Measurements from ENCODE around the gene PRPH2. TPM values are rescaled to one million over a fixed set of nuclear protein-coding genes. Genes with fewer than 3 reads are reported as not detected.

The PRPH2 gene
- polyA plus RNA-seq, 1 donor from 2014 or later, result not detected

DNA sequence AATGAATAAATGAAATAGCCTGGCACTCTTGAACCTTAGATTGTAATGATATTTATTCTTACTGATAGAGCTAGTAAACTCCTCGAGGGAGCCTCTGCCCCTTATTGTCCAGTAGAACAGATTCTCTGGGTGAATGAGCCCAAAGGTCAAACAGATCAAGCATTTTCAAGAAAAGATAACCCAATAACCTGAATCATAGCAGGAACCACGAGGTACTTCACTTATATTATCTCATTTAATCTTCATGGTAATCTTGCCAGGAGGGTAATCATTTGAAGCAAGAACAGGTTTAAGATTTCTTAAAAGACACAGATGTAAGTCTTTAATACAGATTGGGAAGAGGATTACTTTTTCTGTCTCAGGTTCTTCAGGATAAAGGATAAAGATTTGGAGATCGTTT is 40.6 kb upstream of the PRPH2 start:
- H3K9me3 ChIP-seq (ENCODE audit: low read length), result no peaks in the 10 kb centered on the region
- H3K27ac ChIP-seq (ENCODE audit: low read length), result no peak overlapping the region
- no peak overlapping the region for H3K4me3 ChIP-seq (ENCODE audit: low read length)
- no peak for TF ChIP-seq SMC3 (conservative IDR thresholded peaks at IDR 0.05; ENCODE audit: poor library complexity)
- TF ChIP-seq, protein P1, sequence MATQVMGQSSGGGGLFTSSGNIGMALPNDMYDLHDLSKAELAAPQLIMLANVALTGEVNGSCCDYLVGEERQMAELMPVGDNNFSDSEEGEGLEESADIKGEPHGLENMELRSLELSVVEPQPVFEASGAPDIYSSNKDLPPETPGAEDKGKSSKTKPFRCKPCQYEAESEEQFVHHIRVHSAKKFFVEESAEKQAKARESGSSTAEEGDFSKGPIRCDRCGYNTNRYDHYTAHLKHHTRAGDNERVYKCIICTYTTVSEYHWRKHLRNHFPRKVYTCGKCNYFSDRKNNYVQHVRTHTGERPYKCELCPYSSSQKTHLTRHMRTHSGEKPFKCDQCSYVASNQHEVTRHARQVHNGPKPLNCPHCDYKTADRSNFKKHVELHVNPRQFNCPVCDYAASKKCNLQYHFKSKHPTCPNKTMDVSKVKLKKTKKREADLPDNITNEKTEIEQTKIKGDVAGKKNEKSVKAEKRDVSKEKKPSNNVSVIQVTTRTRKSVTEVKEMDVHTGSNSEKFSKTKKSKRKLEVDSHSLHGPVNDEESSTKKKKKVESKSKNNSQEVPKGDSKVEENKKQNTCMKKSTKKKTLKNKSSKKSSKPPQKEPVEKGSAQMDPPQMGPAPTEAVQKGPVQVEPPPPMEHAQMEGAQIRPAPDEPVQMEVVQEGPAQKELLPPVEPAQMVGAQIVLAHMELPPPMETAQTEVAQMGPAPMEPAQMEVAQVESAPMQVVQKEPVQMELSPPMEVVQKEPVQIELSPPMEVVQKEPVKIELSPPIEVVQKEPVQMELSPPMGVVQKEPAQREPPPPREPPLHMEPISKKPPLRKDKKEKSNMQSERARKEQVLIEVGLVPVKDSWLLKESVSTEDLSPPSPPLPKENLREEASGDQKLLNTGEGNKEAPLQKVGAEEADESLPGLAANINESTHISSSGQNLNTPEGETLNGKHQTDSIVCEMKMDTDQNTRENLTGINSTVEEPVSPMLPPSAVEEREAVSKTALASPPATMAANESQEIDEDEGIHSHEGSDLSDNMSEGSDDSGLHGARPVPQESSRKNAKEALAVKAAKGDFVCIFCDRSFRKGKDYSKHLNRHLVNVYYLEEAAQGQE (IDR thresholded peaks at IDR 0.05; ENCODE audit: borderline replicate concordance), result no peak
- TF ChIP-seq TAF1 (IDR thresholded peaks at IDR 0.05; ENCODE audit: low read depth), result no peak
- TF ChIP-seq POLR2AphosphoS5 (IDR thresholded peaks at IDR 0.05), result no peak
- TF ChIP-seq EP300 (conservative IDR thresholded peaks at IDR 0.05; ENCODE audit: poor library complexity, severe bottlenecking), result no peak
- TF ChIP-seq MXI1 (conservative IDR thresholded peaks at IDR 0.05; ENCODE audit: poor library complexity, severe bottlenecking), result no peak
- no peak for TF ChIP-seq EZH2 (IDR thresholded peaks at IDR 0.05; ENCODE audit: borderline replicate concordance, insufficient read depth, low read length, poor library complexity, severe bottlenecking)
- no peak for TF ChIP-seq RAD21 (conservative IDR thresholded peaks at IDR 0.05)
- TF ChIP-seq, protein P2, sequence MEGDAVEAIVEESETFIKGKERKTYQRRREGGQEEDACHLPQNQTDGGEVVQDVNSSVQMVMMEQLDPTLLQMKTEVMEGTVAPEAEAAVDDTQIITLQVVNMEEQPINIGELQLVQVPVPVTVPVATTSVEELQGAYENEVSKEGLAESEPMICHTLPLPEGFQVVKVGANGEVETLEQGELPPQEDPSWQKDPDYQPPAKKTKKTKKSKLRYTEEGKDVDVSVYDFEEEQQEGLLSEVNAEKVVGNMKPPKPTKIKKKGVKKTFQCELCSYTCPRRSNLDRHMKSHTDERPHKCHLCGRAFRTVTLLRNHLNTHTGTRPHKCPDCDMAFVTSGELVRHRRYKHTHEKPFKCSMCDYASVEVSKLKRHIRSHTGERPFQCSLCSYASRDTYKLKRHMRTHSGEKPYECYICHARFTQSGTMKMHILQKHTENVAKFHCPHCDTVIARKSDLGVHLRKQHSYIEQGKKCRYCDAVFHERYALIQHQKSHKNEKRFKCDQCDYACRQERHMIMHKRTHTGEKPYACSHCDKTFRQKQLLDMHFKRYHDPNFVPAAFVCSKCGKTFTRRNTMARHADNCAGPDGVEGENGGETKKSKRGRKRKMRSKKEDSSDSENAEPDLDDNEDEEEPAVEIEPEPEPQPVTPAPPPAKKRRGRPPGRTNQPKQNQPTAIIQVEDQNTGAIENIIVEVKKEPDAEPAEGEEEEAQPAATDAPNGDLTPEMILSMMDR (IDR thresholded peaks at IDR 0.05; ENCODE audit: poor library complexity, severe bottlenecking), result no peak
- no peaks in the 10 kb centered on the region for H3K27me3 ChIP-seq (ENCODE audit: insufficient read depth, low read depth, low read length)
- H2AFZ ChIP-seq (ENCODE audit: low read depth, low read length), result no peak overlapping the region
- H3K79me2 ChIP-seq (replicated peaks; ENCODE audit: insufficient read depth, low read length), result no peaks in the 10 kb centered on the region
- no peaks in the 10 kb centered on the region for H4K20me1 ChIP-seq (ENCODE audit: insufficient read depth)
- H3K9ac ChIP-seq (ENCODE audit: low read length), result no peak overlapping the region
- H3K36me3 ChIP-seq (ENCODE audit: insufficient read depth, low read length), result no peaks in the 10 kb centered on the region
- H3F3A ChIP-seq (ENCODE audit: insufficient read depth, low read length, poor library complexity, severe bottlenecking), result no peaks in the 10 kb centered on the region
- H3K4me2 ChIP-seq (ENCODE audit: low read length), result no peak overlapping the region
- H3K9me2 ChIP-seq (ENCODE audit: insufficient read depth, low read length), result no peaks in the 10 kb centered on the region

DNA sequence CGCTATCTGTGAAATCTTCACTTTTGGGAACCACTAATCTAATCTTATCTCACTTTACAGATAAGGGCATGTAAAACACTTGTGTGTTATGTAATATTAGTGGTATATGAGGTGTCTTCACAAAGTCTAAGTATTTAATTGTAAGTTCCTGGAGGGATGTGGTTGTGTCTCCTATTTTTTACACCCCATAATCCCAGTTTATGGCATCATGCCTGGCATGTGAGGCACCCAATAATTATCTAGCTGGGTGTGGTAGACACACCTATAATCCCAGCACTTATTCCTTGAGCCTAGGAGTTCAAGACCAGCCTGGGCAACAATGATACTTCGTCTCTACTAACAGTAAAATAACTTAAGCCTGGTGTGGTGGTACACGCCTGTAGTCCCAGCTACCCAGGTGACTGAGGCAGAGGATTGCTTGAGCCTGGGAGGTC is 40.0 kb upstream of the PRPH2 start:
- Histone ChIP-seq H3K9me2 (ENCODE audit: insufficient read depth, low read length) (no peaks in the 10 kb centered on the region), H3K36me3 (ENCODE audit: insufficient read depth, low read length) (no peaks in the 10 kb centered on the region), H3K27ac (ENCODE audit: low read length) (no peak overlapping the region), H3K4me2 (ENCODE audit: low read length) (no peak overlapping the region), H4K20me1 (ENCODE audit: insufficient read depth) (no peaks in the 10 kb centered on the region), H3K4me3 (ENCODE audit: low read length) (no peak overlapping the region), H3K9ac (ENCODE audit: low read length) (no peak overlapping the region), H2AFZ (ENCODE audit: low read depth, low read length) (no peak overlapping the region), H3F3A (ENCODE audit: insufficient read depth, low read length, poor library complexity, severe bottlenecking) (no peaks in the 10 kb centered on the region), H3K27me3 (ENCODE audit: insufficient read depth, low read depth, low read length) (no peaks in the 10 kb centered on the region), H3K79me2 (replicated peaks; ENCODE audit: insufficient read depth, low read length) (no peaks in the 10 kb centered on the region), H3K9me3 (ENCODE audit: low read length) (no peaks in the 10 kb centered on the region)
- TF ChIP-seq POLR2AphosphoS5 (IDR thresholded peaks at IDR 0.05), result no peak
- TF ChIP-seq, protein P1 (IDR thresholded peaks at IDR 0.05; ENCODE audit: borderline replicate concordance), result no peak
- no peak for TF ChIP-seq MXI1 (conservative IDR thresholded peaks at IDR 0.05; ENCODE audit: poor library complexity, severe bottlenecking)
